ENCODE data around the gene MTARC2. TPM values are rescaled to one million over a fixed set of nuclear protein-coding genes. Genes with fewer than 3 reads are reported as not detected.

MTARC2 gene
- total and polyA plus RNA-seq, 2 of the 13 experiments (the other 11 are each of a cell fraction or from before 2014, with no cell fraction given) = 8.5 to 10.1 TPM

DNA sequence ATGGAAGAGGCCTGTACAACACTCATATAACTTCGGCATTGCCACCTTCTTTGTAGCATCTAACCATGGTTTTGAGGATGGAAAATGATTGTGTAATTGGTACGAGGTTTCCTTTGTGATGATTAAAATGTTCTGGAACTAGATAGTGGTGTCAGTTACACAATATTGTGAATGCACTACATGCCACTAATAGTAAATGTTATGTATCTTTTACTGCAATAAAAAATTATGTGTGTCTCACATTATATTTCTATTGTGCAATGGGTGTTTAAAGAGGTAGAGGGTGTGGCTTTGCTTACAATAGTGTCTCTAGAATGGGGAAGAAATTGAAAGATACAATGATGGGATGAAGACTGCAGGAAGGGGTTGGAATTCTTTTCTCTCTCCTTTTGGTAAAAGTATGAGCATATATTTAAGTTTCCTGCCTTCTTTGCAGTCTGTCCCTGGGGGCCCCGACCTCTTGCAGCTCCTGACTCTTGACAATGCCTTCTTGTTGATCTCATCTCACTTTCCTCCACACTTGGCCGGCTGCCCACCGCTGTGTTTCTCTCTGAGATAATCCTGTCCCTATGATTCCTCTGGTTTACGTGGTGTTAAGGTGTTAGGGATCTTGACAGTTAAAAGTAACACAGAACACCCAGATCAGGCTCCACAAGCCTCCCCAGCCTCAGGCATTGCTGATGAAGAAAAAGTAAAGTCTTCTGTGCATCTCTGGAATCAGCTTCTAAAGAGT lies 77.9 kb downstream of the MTARC2 start:
- ATAC-seq (no peak), DNase-seq (ENCODE audit: low spot score) (no peak), FAIRE-seq (no peak)
- BruUV-seq (replicated peaks) = no TSS peak
- ChIA-PET POLR2A (no interaction called here), CTCF (ENCODE audit: low intra/inter-chr PET ratio, low total read pairs) (no interaction called here)
- H3K9ac ChIP-seq (ENCODE audit: insufficient read depth, low read depth, low read length) = no peak overlapping the region
- intact Hi-C loops (cut with micrococcal nuclease; ENCODE audit: unreplicated experiment) (no loop called here), in situ Hi-C loops (cut with HindIII; ENCODE audit: extremely low pct_ligation_motif_present, low pct_unique_long_range_greater_than_20kb) (no loop called here)
- no peaks in the 10 kb centered on the region for H3K4me1 ChIP-seq (ENCODE audit: insufficient read depth, low read length)
- no peak for TF ChIP-seq ZNF274 (CRISPR knock-in tag; IDR thresholded peaks at IDR 0.05)
- peak; percentile 39; the same call in 1 of the 2 replicates for TF ChIP-seq CEBPB (IDR thresholded peaks at IDR 0.05; ENCODE audit: borderline replicate concordance, low read depth, low read length)
- H3K79me2 ChIP-seq (ENCODE audit: insufficient read depth, low read length) = no peaks in the 10 kb centered on the region
- no peaks in the 10 kb centered on the region for H4K20me1 ChIP-seq (ENCODE audit: insufficient read depth, low read length)
- no peak overlapping the region for H3K4me2 ChIP-seq (ENCODE audit: low read depth, low read length)
- H3K9me3 ChIP-seq (ENCODE audit: low read length) = no peaks in the 10 kb centered on the region
- WGBS (ENCODE audit: low lambda C conversion rate) = 95% methylated on average over 6 of the region's 6 CpGs
- H3K4me3 ChIP-seq (replicated peaks in 1 of 3; ENCODE audit: insufficient read depth in 1 of 3, low read depth in 2 of 3, low read length in 3 of 3) = no peak overlapping the region
- no peak overlapping the region for H3K27ac ChIP-seq (ENCODE audit: extremely low read length, insufficient read depth, low read length)
- H3K36me3 ChIP-seq (replicated peaks in 1 of 2; ENCODE audit: control insufficient read depth in 1 of 2, insufficient read depth in 2 of 2, low read length in 2 of 2) = no peaks in the 10 kb centered on the region
- H2AFZ ChIP-seq (ENCODE audit: low read length) = no peak overlapping the region
- no peaks in the 10 kb centered on the region for H3K27me3 ChIP-seq (ENCODE audit: control insufficient read depth in 1 of 2, insufficient read depth in 2 of 2, low read length in 2 of 2)

GRCh38 chr1:220826729-220827128 lies 78.6 kb downstream of the MTARC2 start:
- H3K4me1 ChIP-seq (ENCODE audit: insufficient read depth, low read length) = no peaks in the 10 kb centered on the region
- 95% methylated on average over 4 of the region's 5 CpGs for WGBS (ENCODE audit: low lambda C conversion rate)
- H3K27me3 ChIP-seq (ENCODE audit: control insufficient read depth in 1 of 2, insufficient read depth in 2 of 2, low read length in 2 of 2) = no peaks in the 10 kb centered on the region
- no peak overlapping the region for H2AFZ ChIP-seq (ENCODE audit: low read length)
- FAIRE-seq = no peak
- H3K4me2 ChIP-seq (ENCODE audit: low read depth, low read length) = no peak overlapping the region
- DNase-seq (ENCODE audit: low spot score) = no peak
- in situ Hi-C loops (cut with HindIII; ENCODE audit: extremely low pct_ligation_motif_present, low pct_unique_long_range_greater_than_20kb) (no loop called here), intact Hi-C loops (cut with micrococcal nuclease; ENCODE audit: unreplicated experiment) (no loop called here)
- no TSS peak for BruUV-seq (replicated peaks)
- no peak overlapping the region for H3K4me3 ChIP-seq (replicated peaks in 1 of 3; ENCODE audit: insufficient read depth in 1 of 3, low read depth in 2 of 3, low read length in 3 of 3)
- CTCF ChIA-PET (ENCODE audit: low intra/inter-chr PET ratio, low total read pairs) = no interaction called here
- no peak overlapping the region for H3K9ac ChIP-seq (ENCODE audit: insufficient read depth, low read depth, low read length)
- POLR2A ChIA-PET = no interaction called here
- no peaks in the 10 kb centered on the region for H3K79me2 ChIP-seq (ENCODE audit: insufficient read depth, low read length)
- H3K36me3 ChIP-seq (replicated peaks in 1 of 2; ENCODE audit: control insufficient read depth in 1 of 2, insufficient read depth in 2 of 2, low read length in 2 of 2) = no peaks in the 10 kb centered on the region
- H3K27ac ChIP-seq (ENCODE audit: extremely low read length, insufficient read depth, low read length) = no peak overlapping the region
- no peaks in the 10 kb centered on the region for H3K9me3 ChIP-seq (ENCODE audit: low read length)
- ATAC-seq = no peak
- TF ChIP-seq RBAK (CRISPR knock-in tag; IDR thresholded peaks at IDR 0.05) = no peak
- no peak for TF ChIP-seq ZNF672 (CRISPR knock-in tag; IDR thresholded peaks at IDR 0.05)
- TF ChIP-seq MTA3 (CRISPR knock-in tag; IDR thresholded peaks at IDR 0.05) = no peak
- TF ChIP-seq CHD4 (IDR thresholded peaks at IDR 0.05; ENCODE audit: borderline replicate concordance, low read length) = no peak
- no peak for TF ChIP-seq MYNN (CRISPR knock-in tag; IDR thresholded peaks at IDR 0.05; ENCODE audit: low read depth)
- no peak for TF ChIP-seq IRF2 (CRISPR knock-in tag; IDR thresholded peaks at IDR 0.05)
- TF ChIP-seq ZNF563 (CRISPR knock-in tag; IDR thresholded peaks at IDR 0.05) = no peak
- no peaks in the 10 kb centered on the region for H4K20me1 ChIP-seq (ENCODE audit: insufficient read depth, low read length)

All from HepG2 (cell line).